Measurements from ENCODE around the gene TMPRSS11B. TPM values are rescaled to one million over a fixed set of nuclear protein-coding genes. Genes with fewer than 3 reads are reported as not detected.
A peak's percentile ranks its signal among the peaks of the same experiment; 100 is the strongest.
"Not testable (repeated sequence)": the region's sequence is repeated elsewhere in the genome, so short reads cannot be mapped to it uniquely, and the experiment has no call there.

TMPRSS11B gene
- total RNA-seq, 1 donor from 2014 or later, result 0.79 TPM

- Histone ChIP-seq H3K27me3 (ENCODE audit: control insufficient read depth, insufficient read depth, low read length) (no peaks in the 10 kb centered on the region), H3K4me3 (ENCODE audit: low read depth, low read length) (no peak overlapping the region), H3K36me3 (ENCODE audit: control insufficient read depth, insufficient read depth, low read length) (no peaks in the 10 kb centered on the region)
- TF ChIP-seq, protein P1, sequence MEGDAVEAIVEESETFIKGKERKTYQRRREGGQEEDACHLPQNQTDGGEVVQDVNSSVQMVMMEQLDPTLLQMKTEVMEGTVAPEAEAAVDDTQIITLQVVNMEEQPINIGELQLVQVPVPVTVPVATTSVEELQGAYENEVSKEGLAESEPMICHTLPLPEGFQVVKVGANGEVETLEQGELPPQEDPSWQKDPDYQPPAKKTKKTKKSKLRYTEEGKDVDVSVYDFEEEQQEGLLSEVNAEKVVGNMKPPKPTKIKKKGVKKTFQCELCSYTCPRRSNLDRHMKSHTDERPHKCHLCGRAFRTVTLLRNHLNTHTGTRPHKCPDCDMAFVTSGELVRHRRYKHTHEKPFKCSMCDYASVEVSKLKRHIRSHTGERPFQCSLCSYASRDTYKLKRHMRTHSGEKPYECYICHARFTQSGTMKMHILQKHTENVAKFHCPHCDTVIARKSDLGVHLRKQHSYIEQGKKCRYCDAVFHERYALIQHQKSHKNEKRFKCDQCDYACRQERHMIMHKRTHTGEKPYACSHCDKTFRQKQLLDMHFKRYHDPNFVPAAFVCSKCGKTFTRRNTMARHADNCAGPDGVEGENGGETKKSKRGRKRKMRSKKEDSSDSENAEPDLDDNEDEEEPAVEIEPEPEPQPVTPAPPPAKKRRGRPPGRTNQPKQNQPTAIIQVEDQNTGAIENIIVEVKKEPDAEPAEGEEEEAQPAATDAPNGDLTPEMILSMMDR (IDR thresholded peaks at IDR 0.05; ENCODE audit: insufficient read depth, low read length, severe bottlenecking), result no peak
- no peak for FAIRE-seq
- peak; percentile 65 for DNase-seq (ENCODE audit: low read depth)
Observed at GRCh38 chr4:68249434-68249833, 3.9 kb upstream of the TMPRSS11B start.

DNA sequence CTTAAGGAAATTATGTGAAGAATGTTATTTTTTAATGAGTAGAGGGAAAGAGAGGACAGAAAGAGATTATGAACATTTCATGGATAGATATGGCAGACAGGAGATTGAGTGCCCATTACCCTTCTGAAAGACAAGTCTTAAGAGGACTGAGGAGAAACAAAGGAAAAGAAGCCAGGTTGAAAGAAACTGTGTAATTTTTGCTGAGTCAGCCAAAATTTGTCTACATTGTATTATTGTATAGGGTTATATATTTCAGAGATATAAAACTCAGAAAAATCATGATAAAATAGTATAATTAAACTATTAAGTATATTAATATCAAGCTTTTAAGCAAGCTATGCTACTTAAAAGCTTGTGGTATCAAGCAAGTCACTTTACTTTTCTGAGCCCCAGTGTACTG is 4.9 kb downstream of the TMPRSS11B start:
- DNase-seq (ENCODE audit: low read depth) (no peak), FAIRE-seq (no peak)
- Histone ChIP-seq H3K4me3 (ENCODE audit: low read depth, low read length) (no peak overlapping the region), H3K27me3 (ENCODE audit: control insufficient read depth, insufficient read depth, low read length) (no peaks in the 10 kb centered on the region), H3K36me3 (ENCODE audit: control insufficient read depth, insufficient read depth, low read length) (no peaks in the 10 kb centered on the region)
- TF ChIP-seq, protein P1 (IDR thresholded peaks at IDR 0.05; ENCODE audit: insufficient read depth, low read length, severe bottlenecking), result no peak

DNA sequence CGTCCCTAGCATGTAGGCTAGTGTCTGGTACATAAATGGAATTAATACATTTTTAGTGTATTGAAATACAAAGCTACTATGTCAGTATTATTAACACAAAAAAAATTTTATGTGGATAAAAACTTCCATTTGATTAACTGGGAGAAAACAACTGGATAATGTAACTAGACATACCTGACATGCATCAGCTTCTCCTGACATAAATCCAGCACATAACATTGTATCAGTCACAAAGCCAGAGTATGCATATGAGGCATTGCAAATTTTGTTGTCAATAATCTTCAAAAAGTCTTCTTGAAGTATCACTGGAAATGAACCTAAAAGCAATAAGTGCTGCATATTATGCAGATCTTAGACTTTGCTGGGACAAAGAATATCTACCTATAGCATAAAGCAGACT is 16.9 kb downstream of the TMPRSS11B start:
- Histone ChIP-seq H3K27me3 (ENCODE audit: control insufficient read depth, insufficient read depth, low read length) (no peaks in the 10 kb centered on the region), H3K36me3 (ENCODE audit: control insufficient read depth, insufficient read depth, low read length) (no peaks in the 10 kb centered on the region), H3K4me3 (ENCODE audit: low read depth, low read length) (no peak overlapping the region)
- TF ChIP-seq, protein P1 (IDR thresholded peaks at IDR 0.05; ENCODE audit: insufficient read depth, low read length, severe bottlenecking), result no peak
- DNase-seq (ENCODE audit: low read depth), result no peak
- no peak for FAIRE-seq

GRCh38 chr4:68218044-68218443 is 27.4 kb downstream of the TMPRSS11B start:
- no peaks in the 10 kb centered on the region for H3K36me3 ChIP-seq (ENCODE audit: control insufficient read depth, insufficient read depth, low read length)
- no peaks in the 10 kb centered on the region for H3K27me3 ChIP-seq (ENCODE audit: control insufficient read depth, insufficient read depth, low read length)
- no peak overlapping the region for H3K4me3 ChIP-seq (ENCODE audit: low read depth, low read length)
- TF ChIP-seq, protein P1 (IDR thresholded peaks at IDR 0.05; ENCODE audit: insufficient read depth, low read length, severe bottlenecking), result no peak
- no peak for FAIRE-seq
- DNase-seq (ENCODE audit: low read depth), result peak; percentile 34

- TF ChIP-seq, protein P1 (IDR thresholded peaks at IDR 0.05; ENCODE audit: insufficient read depth, low read length, severe bottlenecking), result no peak
- Histone ChIP-seq H3K4me3 (ENCODE audit: low read depth, low read length) (no peak overlapping the region), H3K27me3 (ENCODE audit: control insufficient read depth, insufficient read depth, low read length) (no peaks in the 10 kb centered on the region), H3K36me3 (ENCODE audit: control insufficient read depth, insufficient read depth, low read length) (no peaks in the 10 kb centered on the region)
- FAIRE-seq, result no peak
- no peak for DNase-seq (ENCODE audit: low read depth)
Observed at GRCh38 chr4:68216501-68216900, 29.0 kb downstream of the TMPRSS11B start.

- TF ChIP-seq, protein P1 (IDR thresholded peaks at IDR 0.05; ENCODE audit: insufficient read depth, low read length, severe bottlenecking), result no peak
- Histone ChIP-seq H3K4me3 (ENCODE audit: low read depth, low read length) (no peak overlapping the region), H3K27me3 (ENCODE audit: control insufficient read depth, insufficient read depth, low read length) (no peaks in the 10 kb centered on the region), H3K36me3 (ENCODE audit: control insufficient read depth, insufficient read depth, low read length) (no peaks in the 10 kb centered on the region)
- FAIRE-seq (no peak), DNase-seq (ENCODE audit: low read depth) (no peak)
Observed at GRCh38 chr4:68209003-68209402, 36.5 kb downstream of the TMPRSS11B start.

- H3K4me3 ChIP-seq (ENCODE audit: low read depth, low read length); FAIRE-seq; DNase-seq (ENCODE audit: low read depth); H3K36me3 ChIP-seq (ENCODE audit: control insufficient read depth, insufficient read depth, low read length); H3K27me3 ChIP-seq (ENCODE audit: control insufficient read depth, insufficient read depth, low read length): not testable (repeated sequence)
Observed at GRCh38 chr4:68194305-68194704, 51.2 kb downstream of the TMPRSS11B start.

Measured in bronchial epithelial cell (primary cell).